Measurements from ENCODE around the gene KIF26A.

GRCh38 chr14:104100171-104101085, 38.0 kb upstream of the KIF26A start:
- no peak for TF ChIP-seq CTCF (IDR thresholded peaks at IDR 0.05)
- no peak for TF ChIP-seq POLR2A (IDR thresholded peaks at IDR 0.05)
